ENCODE data around the gene AVPR1A.

The AVPR1A gene

DNA sequence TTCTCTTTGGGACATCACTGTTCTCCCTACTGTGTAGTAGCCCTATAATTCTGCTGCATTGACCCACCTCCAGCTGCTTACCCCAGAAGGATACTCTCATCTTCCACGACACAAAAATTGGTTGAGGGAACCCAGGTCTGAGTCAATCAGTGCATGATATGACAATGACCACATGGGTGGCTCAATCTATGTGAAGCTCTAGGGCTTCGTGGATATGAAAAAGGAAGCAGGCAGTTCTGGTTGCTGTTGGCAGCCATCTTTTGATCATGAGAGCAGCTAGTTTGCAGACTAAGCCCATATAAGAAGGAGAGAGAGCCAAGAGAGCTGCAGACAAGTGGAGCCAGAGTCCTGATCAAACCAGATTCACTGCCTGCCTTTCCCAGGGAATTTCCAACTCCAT is 57.9 kb downstream of the AVPR1A start:
- DNase-seq, result no peak

Measured in HCEC 1CT (cell line).